HEK293 (cell line): ENCODE measurements around the gene HTATIP2.

ENCODE experiments used
- MEIS1 ChIP-seq: sonication (generic); formaldehyde crosslinking; IDR thresholded peaks from 2 replicates; pipeline ENCODE4 v1.8.1; 2022; ENCODE audit warnings: missing genetic modification reagents, mild to moderate bottlenecking, borderline replicate concordance
- PRDM1 ChIP-seq: fragments of 450-650 bp; formaldehyde crosslinking; IDR thresholded peaks from 2 replicates; pipeline ENCODE4; 2016; ENCODE audit warnings: missing biosample characterization, missing genetic modification characterization
- YY2 ChIP-seq: fragments of 450-650 bp; formaldehyde crosslinking; IDR thresholded peaks from 2 replicates; pipeline ENCODE4 v1.5.1; 2016; ENCODE audit warnings: missing biosample characterization, missing genetic modification characterization
- ZNF132 ChIP-seq: fragments of 450-650 bp; formaldehyde crosslinking; IDR thresholded peaks from 2 replicates; pipeline ENCODE4 v1.5.1; 2017; ENCODE audit warnings: missing biosample characterization, missing genetic modification characterization, borderline replicate concordance
- ZNF555 ChIP-seq: fragments of 450-650 bp; formaldehyde crosslinking; conservative IDR thresholded peaks from 2 replicates; pipeline ENCODE4 v1.5.1; 2017; ENCODE audit warnings: missing biosample characterization, mild to moderate bottlenecking, missing genetic modification characterization, inconsistent platforms
- ZNF664 ChIP-seq: fragments of 450-650 bp; formaldehyde crosslinking; IDR thresholded peaks from 2 replicates; pipeline ENCODE4 v1.5.1; 2016; ENCODE audit warnings: missing biosample characterization, missing genetic modification characterization
- TF ChIP-seq, protein P1 (sequence below): sonication (generic); formaldehyde crosslinking; IDR thresholded peaks from 2 replicates; pipeline ENCODE4 v1.8.1; 2022; ENCODE audit warnings: mild to moderate bottlenecking, moderate library complexity, missing genetic modification reagents
- TF ChIP-seq, protein P2 (sequence below): fragments of 450-650 bp; formaldehyde crosslinking; IDR thresholded peaks from 2 replicates; pipeline ENCODE4 v1.5.1; 2016; ENCODE audit warnings: missing biosample characterization, missing genetic modification characterization

DNA sequence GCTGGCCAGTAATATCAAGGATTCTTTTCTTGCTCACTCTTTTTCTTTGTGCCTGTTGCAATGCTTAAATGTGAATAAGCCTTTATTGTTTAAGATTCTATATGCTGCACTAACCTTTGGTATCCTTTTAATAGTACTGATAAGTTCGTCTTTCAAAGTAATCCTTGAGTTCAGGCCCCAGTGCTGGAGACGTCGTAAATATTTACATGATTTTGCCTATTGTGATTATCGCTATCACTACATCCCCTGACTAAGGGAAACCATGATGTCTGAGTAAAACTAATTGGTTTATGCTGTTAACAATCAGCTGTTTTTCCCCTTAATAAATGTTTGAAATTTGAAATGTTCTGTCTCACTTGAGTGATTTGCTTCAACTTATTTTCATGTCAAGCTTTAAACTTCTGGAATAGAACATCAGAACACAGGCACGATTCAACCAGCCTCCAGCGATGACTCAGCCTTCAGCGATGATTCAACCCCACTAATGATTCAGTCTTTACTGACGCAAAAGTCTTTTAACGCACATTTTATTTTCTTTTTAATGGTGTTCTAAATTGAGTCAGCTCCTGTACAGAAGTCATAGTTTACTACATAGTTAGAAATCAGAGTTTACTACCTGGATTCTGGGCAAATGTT lies 3.9 kb downstream of the HTATIP2 start:
- TF ChIP-seq PRDM1 (tag by site-specific recombination) = no peak
- TF ChIP-seq YY2 = no peak
- no peak for TF ChIP-seq ZNF664 (tag by site-specific recombination)
- TF ChIP-seq ZNF555 = no peak
- TF ChIP-seq MEIS1 (CRISPR knock-in tag) = no peak
- TF ChIP-seq ZNF132 (tag by site-specific recombination) = no peak
- TF ChIP-seq, protein P1, sequence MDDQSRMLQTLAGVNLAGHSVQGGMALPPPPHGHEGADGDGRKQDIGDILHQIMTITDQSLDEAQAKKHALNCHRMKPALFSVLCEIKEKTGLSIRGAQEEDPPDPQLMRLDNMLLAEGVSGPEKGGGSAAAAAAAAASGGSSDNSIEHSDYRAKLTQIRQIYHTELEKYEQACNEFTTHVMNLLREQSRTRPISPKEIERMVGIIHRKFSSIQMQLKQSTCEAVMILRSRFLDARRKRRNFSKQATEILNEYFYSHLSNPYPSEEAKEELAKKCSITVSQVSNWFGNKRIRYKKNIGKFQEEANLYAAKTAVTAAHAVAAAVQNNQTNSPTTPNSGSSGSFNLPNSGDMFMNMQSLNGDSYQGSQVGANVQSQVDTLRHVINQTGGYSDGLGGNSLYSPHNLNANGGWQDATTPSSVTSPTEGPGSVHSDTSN (CRISPR knock-in tag) = no peak
- TF ChIP-seq, protein P2, sequence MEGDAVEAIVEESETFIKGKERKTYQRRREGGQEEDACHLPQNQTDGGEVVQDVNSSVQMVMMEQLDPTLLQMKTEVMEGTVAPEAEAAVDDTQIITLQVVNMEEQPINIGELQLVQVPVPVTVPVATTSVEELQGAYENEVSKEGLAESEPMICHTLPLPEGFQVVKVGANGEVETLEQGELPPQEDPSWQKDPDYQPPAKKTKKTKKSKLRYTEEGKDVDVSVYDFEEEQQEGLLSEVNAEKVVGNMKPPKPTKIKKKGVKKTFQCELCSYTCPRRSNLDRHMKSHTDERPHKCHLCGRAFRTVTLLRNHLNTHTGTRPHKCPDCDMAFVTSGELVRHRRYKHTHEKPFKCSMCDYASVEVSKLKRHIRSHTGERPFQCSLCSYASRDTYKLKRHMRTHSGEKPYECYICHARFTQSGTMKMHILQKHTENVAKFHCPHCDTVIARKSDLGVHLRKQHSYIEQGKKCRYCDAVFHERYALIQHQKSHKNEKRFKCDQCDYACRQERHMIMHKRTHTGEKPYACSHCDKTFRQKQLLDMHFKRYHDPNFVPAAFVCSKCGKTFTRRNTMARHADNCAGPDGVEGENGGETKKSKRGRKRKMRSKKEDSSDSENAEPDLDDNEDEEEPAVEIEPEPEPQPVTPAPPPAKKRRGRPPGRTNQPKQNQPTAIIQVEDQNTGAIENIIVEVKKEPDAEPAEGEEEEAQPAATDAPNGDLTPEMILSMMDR (tag by site-specific recombination) = no peak
